Mesodermal cell (in vitro differentiated cells): ENCODE results near the gene TNRC18.

Experiments
- H3K27ac ChIP-seq: 2 replicates; pipeline ENCODE4 v1.7.0; 2013; ENCODE audit warnings: mild to moderate bottlenecking, low read depth, low read length, moderate library complexity; ENCODE audit not compliant: severe bottlenecking
- H3K36me3 ChIP-seq: 2 replicates; pipeline ENCODE4 v1.7.1; 2013; ENCODE audit warnings: mild to moderate bottlenecking, low read length, moderate library complexity; ENCODE audit not compliant: control insufficient read depth, insufficient read depth
- H3K4me1 ChIP-seq: one replicate; pipeline ENCODE4 v1.7.1; 2013; ENCODE audit warnings: mild to moderate bottlenecking, low read length; ENCODE audit not compliant: insufficient read depth, control insufficient read depth, poor library complexity, severe bottlenecking
- H3K4me3 ChIP-seq: 2 replicates; pipeline ENCODE4 v1.7.0; 2013; ENCODE audit warnings: low read length, control low read depth, mild to moderate bottlenecking; ENCODE audit not compliant: insufficient read depth, poor library complexity, severe bottlenecking; ENCODE audit errors: extremely low read depth
- H3K9me3 ChIP-seq: 2 replicates; pipeline ENCODE4 v1.7.1; 2013; ENCODE audit warnings: mild to moderate bottlenecking, low read length, moderate library complexity; ENCODE audit not compliant: control insufficient read depth
- WGBS, 2 experiments: methylation state at CpG; one replicate each; pipeline ENCODE4 v1.1.5; 2013; ENCODE audit warnings: missing lambda C conversion rate in 2 of 2; ENCODE audit not compliant: insufficient coverage in 2 of 2; 5-methylcytosine and 5-hydroxymethylcytosine counted together

Gene TNRC18

GRCh38 chr7:5450549-5451327 is 27.1 kb upstream of the TNRC18 start:
- 34 to 39% methylated on average over 16 to 18 of the region's 19 CpGs for WGBS, 2 experiments
- H3K36me3 ChIP-seq, result no peaks in the 10 kb centered on the region
- no peaks in the 10 kb centered on the region for H3K9me3 ChIP-seq
- peaks cover 16% of the 10 kb centered on the region for H3K4me1 ChIP-seq
- H3K4me3 ChIP-seq, result no peak overlapping the region
- H3K27ac ChIP-seq, result no peak overlapping the region

GRCh38 chr7:5448378-5449037 is 24.9 kb upstream of the TNRC18 start:
- H3K4me3 ChIP-seq, result no peak overlapping the region
- H3K36me3 ChIP-seq, result peaks cover 2% of the 10 kb centered on the region
- H3K27ac ChIP-seq, result no peak overlapping the region
- no peaks in the 10 kb centered on the region for H3K9me3 ChIP-seq
- 46 to 48% methylated on average over 5 to 9 of the region's 15 CpGs for WGBS, 2 experiments
- H3K4me1 ChIP-seq, result peaks cover 16% of the 10 kb centered on the region

GRCh38 chr7:5445981-5446594 is 22.5 kb upstream of the TNRC18 start:
- Histone ChIP-seq H3K9me3 (no peaks in the 10 kb centered on the region), H3K36me3 (peaks cover 2% of the 10 kb centered on the region), H3K4me3 (no peak overlapping the region), H3K4me1 (peaks cover 10% of the 10 kb centered on the region), H3K27ac (no peak overlapping the region)
- 76 to 88% methylated on average over 10 to 17 of the region's 19 CpGs for WGBS, 2 experiments

GRCh38 chr7:5443678-5444077 is 20.0 kb upstream of the TNRC18 start:
- H3K9me3 ChIP-seq, result no peaks in the 10 kb centered on the region

GRCh38 chr7:5442757-5443305 is 19.2 kb upstream of the TNRC18 start:
- H3K9me3 ChIP-seq, result no peaks in the 10 kb centered on the region
- no peak overlapping the region for H3K4me3 ChIP-seq
- H3K4me1 ChIP-seq, result peaks cover 3% of the 10 kb centered on the region
- H3K27ac ChIP-seq, result no peak overlapping the region
- WGBS, 2 experiments, result 95 to 96% methylated on average over 18 to 20 of the region's 20 CpGs
- peaks cover 2% of the 10 kb centered on the region for H3K36me3 ChIP-seq

More at GRCh38 chr7:5443678-5444077, 20.0 kb upstream of the TNRC18 start:
- peaks cover 5% of the 10 kb centered on the region for H3K4me1 ChIP-seq
- H3K4me3 ChIP-seq, result no peak overlapping the region
- H3K27ac ChIP-seq, result no peak overlapping the region
- H3K36me3 ChIP-seq, result peaks cover 2% of the 10 kb centered on the region
- 87 to 88% methylated on average over 16 of the region's 16 CpGs for WGBS, 2 experiments

GRCh38 chr7:5441840-5442503 is 18.3 kb upstream of the TNRC18 start:
- 87 to 95% methylated on average over 3 to 7 of the region's 11 CpGs for whole genome bisulfite sequencing, 2 experiments
- Histone ChIP-seq H3K27ac (no peak overlapping the region), H3K4me1 (peaks cover 3% of the 10 kb centered on the region), H3K36me3 (peaks cover 2% of the 10 kb centered on the region), H3K4me3 (no peak overlapping the region), H3K9me3 (peaks cover 4% of the 10 kb centered on the region)

GRCh38 chr7:5439572-5440496 is 16.2 kb upstream of the TNRC18 start:
- WGBS, 2 experiments, result 92 to 93% methylated on average over 19 to 21 of the region's 24 CpGs
- H3K36me3 ChIP-seq, result peaks cover 5% of the 10 kb centered on the region
- H3K4me1 ChIP-seq, result peaks cover 3% of the 10 kb centered on the region
- H3K27ac ChIP-seq, result no peak overlapping the region
- H3K4me3 ChIP-seq, result no peak overlapping the region
- peaks cover 4% of the 10 kb centered on the region for H3K9me3 ChIP-seq

GRCh38 chr7:5439209-5439571 is 15.6 kb upstream of the TNRC18 start:
- Histone ChIP-seq H3K27ac (no peak overlapping the region), H3K9me3 (peaks cover 4% of the 10 kb centered on the region), H3K4me3 (no peak overlapping the region), H3K36me3 (peaks cover 5% of the 10 kb centered on the region), H3K4me1 (peaks cover 3% of the 10 kb centered on the region)
- WGBS, 2 experiments, result 100% methylated on average over 2 of the region's 3 CpGs; no CpG with 5 or more reads in 1 of the 2 experiments

- Histone ChIP-seq H3K4me3 (no peak overlapping the region), H3K36me3 (peaks cover 12% of the 10 kb centered on the region), H3K27ac (no peak overlapping the region), H3K9me3 (peaks cover 4% of the 10 kb centered on the region), H3K4me1 (peaks cover 3% of the 10 kb centered on the region)
- 88 to 94% methylated on average over 4 to 5 of the region's 5 CpGs for WGBS, 2 experiments
These were observed 14.4 kb upstream of the TNRC18 start for GRCh38 chr7:5437987-5438386.
